ENCODE measurements around the gene AVPI1. TPM values are rescaled to one million over a fixed set of nuclear protein-coding genes. Genes with fewer than 3 reads are reported as not detected.
A peak's percentile ranks its signal among the peaks of the same experiment; 100 is the strongest.

Gene AVPI1
- 126 and 133 TPM in 2 replicates for total RNA-seq (2014; rRNA removed; shearing (Covaris generic))
- polyA plus RNA-seq (2015; cell fraction: cytosol; rRNA removed) = 91.0 and 105 TPM in 2 replicates
- polyA plus RNA-seq (2015; cell fraction: nucleus; rRNA removed) = 16.6 and 22.6 TPM in 2 replicates

- in situ Hi-C loops (cut with HindIII; ENCODE audit: low pct_unique_long_range_greater_than_20kb, low sequenced_read_pairs) = no loop called here
- peak; percentile 95 for DNase-seq (ENCODE audit: low read depth, low spot score)
These were observed at the start of gene AVPI1 for GRCh38 chr10:97686962-97687784. Gene AVPI1 (minus strand): TSS chr10:97687241. CDS start chr10:97679905, 7,336 bp downstream.

GRCh38 chr10:97736403-97736901 is 49.4 kb upstream of the AVPI1 start:
- in situ Hi-C loops (cut with HindIII; ENCODE audit: low pct_unique_long_range_greater_than_20kb, low sequenced_read_pairs) = no loop called here
- no peak for DNase-seq (ENCODE audit: low read depth, low spot score)

GRCh38 chr10:97734021-97734420 is 47.0 kb upstream of the AVPI1 start:
- in situ Hi-C loops (cut with HindIII; ENCODE audit: low pct_unique_long_range_greater_than_20kb, low sequenced_read_pairs) = no loop called here
- no peak for DNase-seq (ENCODE audit: low read depth, low spot score)

- in situ Hi-C loops (cut with HindIII; ENCODE audit: low pct_unique_long_range_greater_than_20kb, low sequenced_read_pairs) = no loop called here
- no peak for DNase-seq (ENCODE audit: low read depth, low spot score)
These were observed 46.2 kb upstream of the AVPI1 start for GRCh38 chr10:97733256-97733655.

- no peak for DNase-seq (ENCODE audit: low read depth, low spot score)
- in situ Hi-C loops (cut with HindIII; ENCODE audit: low pct_unique_long_range_greater_than_20kb, low sequenced_read_pairs) = no loop called here
These were observed 45.0 kb upstream of the AVPI1 start for GRCh38 chr10:97732052-97732359.

- DNase-seq (ENCODE audit: low read depth, low spot score) = peak; percentile 81
- in situ Hi-C loops (cut with HindIII; ENCODE audit: low pct_unique_long_range_greater_than_20kb, low sequenced_read_pairs) = no loop called here
These were observed 44.5 kb upstream of the AVPI1 start for GRCh38 chr10:97731346-97732051.

GRCh38 chr10:97729014-97729413 is 42.0 kb upstream of the AVPI1 start:
- no peak for DNase-seq (ENCODE audit: low read depth, low spot score)
- in situ Hi-C loops (cut with HindIII; ENCODE audit: low pct_unique_long_range_greater_than_20kb, low sequenced_read_pairs) = no loop called here

- DNase-seq (ENCODE audit: low read depth, low spot score) = peak; percentile 55
- in situ Hi-C loops (cut with HindIII; ENCODE audit: low pct_unique_long_range_greater_than_20kb, low sequenced_read_pairs) = no loop called here
These were observed 39.7 kb upstream of the AVPI1 start for GRCh38 chr10:97726636-97727178.

- DNase-seq (ENCODE audit: low read depth, low spot score) = no peak
- in situ Hi-C loops (cut with HindIII; ENCODE audit: low pct_unique_long_range_greater_than_20kb, low sequenced_read_pairs) = no loop called here
These were observed 37.4 kb upstream of the AVPI1 start for GRCh38 chr10:97724341-97724941.

- in situ Hi-C loops (cut with HindIII; ENCODE audit: low pct_unique_long_range_greater_than_20kb, low sequenced_read_pairs) = no loop called here
- no peak for DNase-seq (ENCODE audit: low read depth, low spot score)
These were observed 36.0 kb upstream of the AVPI1 start for GRCh38 chr10:97723001-97723400.

- in situ Hi-C loops (cut with HindIII; ENCODE audit: low pct_unique_long_range_greater_than_20kb, low sequenced_read_pairs) = no loop called here
- DNase-seq (ENCODE audit: low read depth, low spot score) = no peak
These were observed 35.1 kb upstream of the AVPI1 start for GRCh38 chr10:97721871-97722780.

GRCh38 chr10:97719602-97720001 is 32.6 kb upstream of the AVPI1 start:
- in situ Hi-C loops (cut with HindIII; ENCODE audit: low pct_unique_long_range_greater_than_20kb, low sequenced_read_pairs) = no loop called here
- no peak for DNase-seq (ENCODE audit: low read depth, low spot score)

- in situ Hi-C loops (cut with HindIII; ENCODE audit: low pct_unique_long_range_greater_than_20kb, low sequenced_read_pairs) = no loop called here
- no peak for DNase-seq (ENCODE audit: low read depth, low spot score)
These were observed 31.7 kb upstream of the AVPI1 start for GRCh38 chr10:97718659-97719142.

- DNase-seq (ENCODE audit: low read depth, low spot score) = peak; percentile 93
- in situ Hi-C loops (cut with HindIII; ENCODE audit: low pct_unique_long_range_greater_than_20kb, low sequenced_read_pairs) = no loop called here
These were observed 31.1 kb upstream of the AVPI1 start for GRCh38 chr10:97718178-97718577.

GRCh38 chr10:97717627-97718026 is 30.6 kb upstream of the AVPI1 start:
- in situ Hi-C loops (cut with HindIII; ENCODE audit: low pct_unique_long_range_greater_than_20kb, low sequenced_read_pairs) = no loop called here

GRCh38 chr10:97715259-97715874 is 28.3 kb upstream of the AVPI1 start:
- no peak for DNase-seq (ENCODE audit: low read depth, low spot score)
- in situ Hi-C loops (cut with HindIII; ENCODE audit: low pct_unique_long_range_greater_than_20kb, low sequenced_read_pairs) = no loop called here

More at GRCh38 chr10:97717627-97718026, 30.6 kb upstream of the AVPI1 start:
- no peak for DNase-seq (ENCODE audit: low read depth, low spot score)
